Stimulated activated CD4-positive, alpha-beta T cell treated with anti-CD3 and anti-CD28 coated beads, Interleukin-4, amount 100 ng/mL, for 24 hours (primary cell): ENCODE measurements around the gene ZNF408.
"Not testable (repeated sequence)": the region's sequence is repeated elsewhere in the genome, so short reads cannot be mapped to it uniquely, and the experiment has no call there.

Experiments
- DNase-seq: peaks from one replicate; pipeline ENCODE4 v3.0.0-alpha.2; 2020

Gene ZNF408

DNA sequence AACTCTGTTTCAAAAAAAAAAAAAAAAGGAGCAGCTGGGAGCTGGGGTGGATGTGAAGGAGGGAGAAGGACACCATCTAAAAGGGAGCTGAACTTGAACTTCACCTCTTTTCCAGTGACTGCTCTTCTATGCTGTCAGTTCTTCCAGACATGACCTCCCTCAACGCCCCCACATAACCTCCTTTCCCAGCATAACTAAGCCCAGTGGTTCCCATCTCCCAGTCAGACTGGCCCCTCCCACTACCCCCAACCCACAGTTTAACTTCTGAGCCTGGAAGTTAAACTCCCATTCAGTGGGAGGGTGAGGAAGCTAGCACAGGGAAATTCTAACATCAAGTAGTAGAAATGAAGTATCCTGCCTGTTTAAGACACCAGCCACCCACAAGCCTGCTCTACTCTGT is 2.2 kb upstream of the ZNF408 start:
- DNase-seq: no peak

DNA sequence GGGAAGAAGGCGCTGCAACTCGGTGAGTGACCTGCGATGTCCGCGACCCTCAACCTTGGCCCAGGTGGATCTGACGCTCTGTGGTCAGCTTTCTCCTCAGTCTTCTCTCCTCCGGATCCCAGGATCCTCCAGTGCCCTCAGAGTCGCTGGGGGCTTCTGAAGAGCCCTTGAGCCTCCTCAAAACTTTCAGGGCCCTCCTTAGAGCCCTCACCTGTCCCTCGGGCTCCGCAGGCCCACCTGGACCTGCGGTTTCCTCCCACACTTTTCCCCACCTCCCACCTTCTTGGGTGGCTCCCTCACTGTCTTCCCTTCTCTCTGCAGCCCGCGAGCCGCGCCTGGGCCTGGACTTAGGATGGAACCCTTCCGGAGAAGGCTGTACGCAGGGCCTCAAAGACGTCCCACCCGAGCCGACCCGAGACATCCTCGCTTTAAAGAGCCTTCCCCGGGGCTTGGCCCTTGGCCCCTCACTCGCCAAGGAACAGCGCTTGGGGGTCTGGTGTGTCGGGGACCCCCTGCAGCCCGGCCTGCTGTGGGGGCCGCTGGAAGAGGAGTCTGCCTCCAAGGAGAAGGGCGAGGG is 335 bp downstream of the ZNF408 start:
- DNase-seq: no peak

DNA sequence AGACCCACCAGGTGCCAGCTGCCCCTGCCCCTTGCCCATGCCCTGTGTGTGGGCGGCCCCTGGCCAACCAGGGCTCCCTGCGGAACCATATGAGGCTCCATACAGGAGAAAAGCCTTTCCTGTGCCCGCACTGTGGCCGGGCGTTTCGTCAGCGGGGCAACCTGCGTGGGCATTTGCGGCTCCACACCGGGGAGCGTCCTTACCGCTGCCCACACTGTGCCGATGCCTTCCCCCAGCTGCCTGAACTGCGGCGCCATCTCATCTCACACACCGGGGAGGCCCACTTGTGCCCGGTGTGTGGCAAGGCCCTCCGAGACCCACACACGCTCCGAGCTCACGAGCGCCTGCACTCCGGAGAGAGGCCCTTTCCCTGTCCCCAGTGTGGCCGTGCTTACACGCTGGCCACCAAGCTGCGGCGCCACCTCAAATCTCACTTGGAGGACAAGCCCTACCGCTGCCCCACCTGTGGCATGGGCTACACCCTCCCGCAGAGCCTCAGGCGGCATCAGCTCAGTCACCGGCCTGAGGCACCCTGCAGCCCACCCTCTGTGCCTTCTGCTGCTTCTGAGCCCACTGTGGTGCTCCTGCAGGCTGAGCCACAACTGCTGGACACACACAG is 4.3 kb downstream of the ZNF408 start:
- DNase-seq: no peak

DNA sequence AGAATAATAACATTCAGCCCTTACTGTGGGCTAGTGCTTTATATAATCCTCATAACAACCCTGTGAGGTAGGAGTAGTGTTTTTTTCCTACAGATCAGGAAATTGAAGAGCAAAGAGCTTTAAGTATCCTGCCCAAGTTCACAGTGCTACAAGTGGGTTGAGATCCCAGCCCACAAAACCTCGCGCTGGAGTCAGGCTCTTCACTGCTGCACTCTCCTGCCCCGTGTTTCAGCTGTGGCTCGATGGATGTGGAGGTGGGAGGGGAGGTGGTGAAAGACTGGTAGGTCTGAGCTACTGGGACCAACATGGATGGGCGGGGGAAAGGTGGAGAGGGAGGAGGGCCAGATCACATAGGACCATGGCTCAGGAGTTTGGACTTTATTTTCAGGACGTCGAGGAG is 6.1 kb downstream of the ZNF408 start:
- no peak for DNase-seq

DNA sequence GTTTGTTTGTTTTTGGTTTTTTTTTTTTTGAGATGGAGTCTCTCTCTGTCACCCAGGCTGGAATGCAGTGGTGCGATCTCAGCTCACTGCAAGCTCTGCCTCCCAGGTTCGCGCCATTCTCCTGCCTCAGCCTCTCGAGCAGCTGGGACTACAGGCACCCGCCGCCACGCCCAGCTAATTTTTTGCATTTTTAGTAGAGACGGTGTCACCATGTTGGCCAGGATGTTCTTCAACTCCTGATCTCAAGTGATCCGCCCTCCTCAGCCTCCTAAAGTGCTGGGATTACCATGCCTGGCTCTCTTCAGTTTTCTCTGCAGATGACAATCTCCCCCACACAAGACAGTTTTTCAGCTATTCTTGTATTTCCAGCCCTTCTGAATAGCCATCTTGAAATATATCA is 8.5 kb downstream of the ZNF408 start:
- not testable (repeated sequence) for DNase-seq

DNA sequence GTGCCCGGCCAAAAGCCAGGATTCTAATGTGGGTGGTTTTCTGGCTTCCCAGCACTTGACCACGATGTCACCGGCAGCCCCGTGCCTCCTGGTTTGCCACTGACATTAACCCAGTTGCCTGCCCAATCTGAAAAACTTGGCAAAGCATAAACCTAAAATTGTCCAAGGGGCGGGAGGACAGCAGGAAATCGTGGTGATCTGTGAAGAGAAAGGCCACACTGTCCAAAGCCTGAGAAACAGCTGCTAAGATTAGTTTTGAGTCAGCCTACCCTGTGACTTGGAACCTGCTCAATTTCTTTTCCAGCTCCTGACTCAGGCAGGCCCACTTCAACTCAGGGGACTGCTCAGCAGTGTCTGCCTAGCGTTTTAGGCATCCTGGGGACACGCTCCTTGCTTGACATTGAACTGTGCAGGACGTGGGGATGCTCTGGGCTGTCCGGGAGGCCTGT is 10.0 kb downstream of the ZNF408 start:
- no peak for DNase-seq

DNA sequence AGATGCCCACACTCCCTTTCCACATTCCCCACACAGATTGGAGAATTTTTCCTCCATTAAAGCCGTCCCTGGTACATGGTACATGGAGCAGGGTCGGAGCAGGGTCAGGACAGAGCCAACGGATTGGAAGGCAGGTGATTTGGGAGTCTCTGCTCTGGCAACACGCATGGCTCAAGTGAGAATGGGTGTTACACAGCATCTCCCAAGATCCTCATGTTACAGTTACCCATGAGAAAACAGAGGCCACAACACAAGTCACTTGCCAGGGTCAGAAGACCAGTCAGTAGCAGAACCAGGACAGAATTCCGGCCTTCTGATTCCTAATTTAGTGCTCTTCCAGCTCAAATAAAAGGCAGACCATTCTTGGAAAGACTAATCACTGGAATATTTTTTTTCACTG is 10.5 kb downstream of the ZNF408 start:
- no peak for DNase-seq

DNA sequence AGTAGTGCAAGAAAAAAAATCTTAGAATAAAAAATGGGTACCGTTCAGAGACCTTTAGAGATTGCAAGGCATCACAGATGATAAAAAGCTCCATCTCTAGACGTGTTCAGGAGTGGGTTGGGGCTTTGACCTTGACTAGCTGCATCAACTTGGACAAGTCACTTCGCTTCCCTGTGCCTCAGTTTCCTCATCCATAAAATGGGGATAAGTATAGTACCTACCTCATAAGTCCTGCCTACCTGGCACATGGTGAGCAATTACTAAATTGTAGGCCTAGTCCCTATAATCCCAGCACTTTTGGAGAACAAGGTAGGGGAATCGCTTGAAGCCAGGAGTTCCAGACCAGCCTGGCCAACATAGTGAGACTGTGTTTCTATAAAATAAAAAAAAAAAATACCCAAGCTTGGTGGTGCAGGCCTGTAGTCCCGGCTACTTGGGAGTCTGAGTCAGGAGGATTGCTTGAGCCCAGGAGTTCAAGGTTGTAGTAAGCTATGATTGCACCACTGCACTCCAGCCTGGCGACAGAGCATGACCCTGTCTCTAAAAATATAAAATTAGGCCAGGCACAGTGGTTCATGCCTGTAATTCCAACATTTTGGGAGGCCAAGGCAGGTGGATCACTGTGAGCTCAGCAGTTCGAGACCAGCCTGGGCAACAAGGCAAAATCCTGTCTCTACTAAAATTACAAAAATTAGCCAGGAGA is 12.2 kb downstream of the ZNF408 start:
- no peak for DNase-seq

DNA sequence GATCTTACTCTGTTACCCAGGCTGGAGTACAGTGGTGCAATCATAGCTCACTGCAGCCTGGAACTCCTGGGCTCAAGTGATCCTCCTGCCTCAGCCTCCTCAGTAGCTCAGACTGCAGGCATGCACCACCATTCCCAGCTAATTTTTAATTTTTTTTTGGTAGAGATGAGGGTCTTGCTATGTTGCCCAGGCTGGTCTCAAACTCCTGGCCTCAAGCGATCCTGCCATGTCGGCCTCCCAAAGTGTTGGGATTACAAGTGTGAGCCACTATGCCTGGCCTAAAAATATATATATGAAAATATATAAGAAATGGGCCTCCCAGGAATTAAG is 17.0 kb downstream of the ZNF408 start:
- DNase-seq: not testable (repeated sequence)

DNA sequence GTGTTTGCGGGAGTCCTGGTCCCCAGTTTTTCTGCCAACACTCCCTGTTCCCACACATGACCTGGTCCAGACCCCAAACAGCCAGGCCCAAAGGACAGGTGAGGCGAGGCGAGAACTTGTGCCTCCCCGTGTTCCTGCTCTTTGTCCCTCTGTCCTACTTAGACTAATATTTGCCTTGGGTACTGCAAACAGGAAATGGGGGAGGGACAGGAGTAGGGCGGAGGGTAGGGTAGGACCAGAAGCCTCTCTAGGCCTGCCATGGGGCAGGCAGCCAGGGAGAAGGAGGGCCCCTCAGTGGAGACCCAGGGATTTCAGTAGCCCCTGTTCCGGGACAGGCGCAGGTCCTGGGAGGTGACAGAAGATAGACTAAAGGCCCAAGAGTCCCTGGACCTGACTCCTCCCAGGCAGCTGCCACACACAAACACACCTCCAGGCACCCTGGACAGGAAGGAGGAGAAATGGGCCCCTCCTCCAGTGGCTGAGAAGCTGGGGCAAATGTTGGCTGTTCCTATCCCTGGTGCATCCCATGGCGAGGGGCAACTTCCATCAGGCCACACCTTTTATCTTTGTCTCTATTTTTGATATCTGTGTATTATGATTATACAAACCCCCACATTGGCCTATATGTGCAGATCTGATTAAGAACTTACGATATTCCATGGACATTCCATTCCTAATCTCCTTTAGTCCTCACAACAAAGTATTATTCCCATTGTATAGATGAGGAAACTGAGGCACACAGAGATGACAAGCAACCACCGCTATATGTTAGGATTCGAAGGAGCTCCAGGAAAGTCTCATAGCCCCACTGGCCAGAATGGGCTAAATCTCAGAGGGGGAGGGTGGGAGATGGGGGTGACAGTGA is 17.6 kb downstream of the ZNF408 start:
- no peak for DNase-seq

DNA sequence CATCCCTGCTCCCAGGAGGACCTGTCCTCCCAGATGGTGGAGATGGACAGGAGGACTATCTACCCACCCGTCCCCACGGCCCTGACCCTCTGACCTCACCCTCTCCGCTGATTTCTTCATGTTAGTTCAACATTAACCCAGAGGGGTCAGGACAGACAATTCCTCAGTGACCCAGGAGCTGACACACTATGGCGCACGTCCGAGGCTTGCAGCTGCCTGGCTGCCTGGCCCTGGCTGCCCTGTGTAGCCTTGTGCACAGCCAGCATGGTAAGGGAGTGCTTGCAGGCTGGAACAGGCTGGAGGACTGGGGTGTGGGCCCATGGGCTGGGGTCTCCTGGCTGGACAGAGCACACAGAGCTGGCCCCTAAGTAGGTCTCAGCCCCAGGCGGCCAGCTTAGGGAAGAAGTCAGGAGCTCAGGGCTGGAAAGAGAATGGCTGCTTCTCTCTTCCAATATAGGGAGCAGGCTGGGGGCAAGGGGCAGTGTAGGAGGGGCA is 18.3 kb downstream of the ZNF408 start, which contains the start of gene F2:
F2 (plus strand) TSS at position 166 of the 495 bp plus-strand sequence; CDS start at position 189, 23 bp downstream.
- DNase-seq: no peak

DNA sequence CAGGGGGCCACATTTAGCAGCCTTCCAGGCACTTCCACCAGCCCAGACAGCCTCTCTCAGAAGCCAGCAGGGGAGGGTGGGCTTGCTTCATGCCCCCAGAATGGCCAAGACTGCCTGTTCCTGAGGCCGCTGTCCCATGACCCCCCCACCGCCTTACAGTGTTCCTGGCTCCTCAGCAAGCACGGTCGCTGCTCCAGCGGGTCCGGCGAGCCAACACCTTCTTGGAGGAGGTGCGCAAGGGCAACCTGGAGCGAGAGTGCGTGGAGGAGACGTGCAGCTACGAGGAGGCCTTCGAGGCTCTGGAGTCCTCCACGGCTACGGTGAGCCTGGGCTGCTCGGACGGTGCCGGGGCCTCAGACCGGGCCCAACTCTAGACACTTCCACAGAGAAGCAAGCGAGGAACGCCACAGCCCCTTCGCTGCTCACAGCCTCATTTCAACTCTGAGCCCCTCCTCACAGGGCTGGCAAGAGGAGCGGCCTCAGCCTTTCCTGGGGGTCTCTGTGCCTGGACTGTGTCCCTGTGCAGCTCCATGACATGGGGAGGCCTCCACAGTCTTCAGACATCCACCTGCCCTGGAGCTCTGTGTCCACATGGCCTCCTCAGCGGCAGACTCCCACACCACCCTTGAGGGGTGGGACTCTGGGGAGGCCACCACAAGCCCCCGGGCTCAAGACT is 18.9 kb downstream of the ZNF408 start:
- DNase-seq: no peak

DNA sequence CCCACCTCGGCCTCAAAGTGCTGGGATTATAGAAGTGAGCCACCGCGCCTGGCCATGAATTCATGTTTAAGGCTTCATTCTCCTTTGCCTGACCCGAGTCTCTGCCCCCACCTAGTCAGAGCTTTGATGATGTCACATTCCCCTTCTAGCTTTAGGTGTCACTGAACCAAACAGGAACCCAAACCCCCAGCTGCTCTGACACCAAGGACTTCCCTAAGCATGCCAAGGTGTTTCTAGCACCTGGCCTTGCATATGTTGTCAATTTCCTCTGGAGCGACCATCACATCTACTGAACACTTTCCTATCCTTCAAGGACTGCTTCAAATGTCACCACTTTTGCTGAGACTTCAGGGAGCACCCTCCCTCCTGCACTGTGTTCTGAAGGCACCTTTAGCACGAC is 20.5 kb downstream of the ZNF408 start:
- no peak for DNase-seq

DNA sequence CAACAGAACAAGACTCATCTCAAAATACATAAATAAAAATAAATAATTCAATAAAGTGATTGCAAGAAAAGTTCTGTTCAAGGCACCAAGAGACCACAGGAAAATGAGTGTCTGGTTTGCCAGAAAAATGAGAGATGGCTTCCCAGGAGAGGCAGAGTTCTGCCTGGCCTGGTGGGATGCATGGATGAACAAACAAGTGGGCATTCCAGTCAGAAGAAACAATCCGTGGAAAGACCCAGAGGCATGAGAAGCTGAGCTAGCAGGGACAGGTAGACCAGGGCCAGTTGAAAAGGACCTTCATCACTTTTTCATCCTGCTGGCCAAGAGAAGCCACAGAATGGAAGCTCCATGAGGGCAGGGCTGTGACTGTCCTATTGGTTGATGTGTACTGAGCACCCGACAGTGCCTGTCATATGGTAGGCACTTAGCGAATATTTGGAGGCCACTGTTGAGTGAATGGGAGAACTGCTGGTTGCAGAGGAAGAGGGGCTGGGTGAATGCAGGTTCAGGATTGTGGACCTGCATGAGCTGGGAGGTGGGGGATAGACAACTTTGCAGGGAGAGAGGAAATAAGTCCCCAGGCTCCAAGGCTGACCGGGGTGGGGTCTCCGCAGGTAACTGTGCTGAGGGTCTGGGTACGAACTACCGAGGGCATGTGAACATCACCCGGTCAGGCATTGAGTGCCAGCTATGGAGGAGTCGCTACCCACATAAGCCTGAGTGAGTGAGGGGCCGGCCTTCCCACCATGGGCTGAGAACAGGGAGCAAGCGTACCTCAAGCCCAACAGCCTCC is 21.9 kb downstream of the ZNF408 start:
- DNase-seq: no peak

DNA sequence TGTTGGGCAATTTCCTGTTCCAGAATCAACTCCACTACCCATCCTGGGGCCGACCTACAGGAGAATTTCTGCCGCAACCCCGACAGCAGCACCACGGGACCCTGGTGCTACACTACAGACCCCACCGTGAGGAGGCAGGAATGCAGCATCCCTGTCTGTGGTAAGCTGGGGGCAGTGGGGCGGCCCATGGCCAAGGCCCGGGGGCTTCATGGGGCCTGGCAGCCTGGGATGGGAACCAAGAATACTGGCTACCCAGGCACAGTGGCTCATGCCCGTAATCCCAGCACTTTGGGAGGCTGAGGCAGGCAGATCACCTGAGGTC is 22.5 kb downstream of the ZNF408 start:
- no peak for DNase-seq

DNA sequence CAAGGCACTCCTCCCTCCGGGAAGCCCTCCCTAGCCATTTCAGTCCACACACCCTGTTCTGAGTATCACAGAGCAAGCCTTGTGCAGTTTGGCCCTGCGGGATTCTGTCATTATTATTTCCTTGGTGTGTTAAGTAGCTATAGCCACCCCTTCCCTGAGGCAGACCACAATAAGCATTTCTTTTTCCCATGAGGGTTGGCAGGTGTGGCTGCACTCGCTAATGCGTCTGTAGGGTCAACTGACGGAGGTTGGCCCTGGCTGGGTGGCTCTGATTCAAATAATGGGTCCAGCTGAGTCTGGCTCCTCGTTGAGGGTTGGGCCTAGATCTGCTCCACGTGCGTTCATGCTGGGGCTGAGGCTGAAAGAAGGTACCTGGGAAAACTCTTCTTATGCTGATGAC is 23.3 kb downstream of the ZNF408 start:
- DNase-seq: no peak

DNA sequence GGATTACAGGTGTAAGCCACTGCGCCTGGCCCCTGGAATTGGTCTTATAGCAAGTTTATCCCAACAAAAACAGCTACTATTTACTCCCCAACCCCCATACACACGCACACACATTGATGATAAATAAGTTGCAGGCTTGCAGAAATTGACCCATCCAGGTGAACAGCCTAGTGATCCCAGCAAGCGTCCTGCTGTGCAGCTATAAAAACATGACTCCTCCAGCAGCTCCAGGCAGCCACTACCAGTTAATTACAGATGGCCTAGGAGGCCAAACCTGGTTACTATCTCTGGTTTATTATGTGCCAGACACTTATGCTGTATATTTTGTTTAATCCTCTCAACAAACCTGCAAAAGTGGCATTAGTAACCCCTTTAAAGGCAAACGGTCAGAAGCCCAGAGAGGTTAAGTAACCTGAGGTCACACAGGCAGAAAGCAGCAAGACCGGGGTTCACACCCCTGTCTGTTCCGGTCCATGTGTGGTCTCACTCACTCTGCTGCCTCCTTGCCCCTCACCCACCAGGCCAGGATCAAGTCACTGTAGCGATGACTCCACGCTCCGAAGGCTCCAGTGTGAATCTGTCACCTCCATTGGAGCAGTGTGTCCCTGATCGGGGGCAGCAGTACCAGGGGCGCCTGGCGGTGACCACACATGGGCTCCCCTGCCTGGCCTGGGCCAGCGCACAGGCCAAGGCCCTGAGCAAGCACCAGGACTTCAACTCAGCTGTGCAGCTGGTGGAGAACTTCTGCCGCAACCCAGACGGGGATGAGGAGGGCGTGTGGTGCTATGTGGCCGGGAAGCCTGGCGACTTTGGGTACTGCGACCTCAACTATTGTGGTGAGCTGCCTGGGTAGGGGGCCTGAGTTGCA is 24.7 kb downstream of the ZNF408 start:
- no peak for DNase-seq

DNA sequence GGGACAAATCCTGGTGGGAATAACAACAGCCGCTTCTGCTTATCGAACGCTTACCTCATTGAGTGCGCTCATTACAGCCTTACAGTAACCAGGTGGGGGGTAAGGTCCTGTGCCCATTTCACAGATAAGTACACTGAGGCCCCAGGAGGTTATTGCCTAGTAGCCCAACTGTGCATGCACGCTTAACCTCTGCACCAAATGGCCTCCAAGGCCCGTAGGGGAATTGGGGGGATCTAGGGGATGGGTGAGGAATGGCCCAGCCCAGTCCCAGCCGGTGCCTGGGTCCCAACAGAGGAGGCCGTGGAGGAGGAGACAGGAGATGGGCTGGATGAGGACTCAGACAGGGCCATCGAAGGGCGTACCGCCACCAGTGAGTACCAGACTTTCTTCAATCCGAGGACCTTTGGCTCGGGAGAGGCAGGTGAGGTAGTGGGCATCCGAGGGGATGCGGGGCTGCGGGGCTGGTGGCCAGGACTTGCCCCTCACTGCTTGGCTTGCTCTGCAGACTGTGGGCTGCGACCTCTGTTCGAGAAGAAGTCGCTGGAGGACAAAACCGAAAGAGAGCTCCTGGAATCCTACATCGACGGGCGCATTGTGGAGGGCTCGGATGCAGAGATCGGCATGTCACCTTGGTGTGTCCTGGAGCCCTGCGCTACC is 25.5 kb downstream of the ZNF408 start:
- DNase-seq: no peak

DNA sequence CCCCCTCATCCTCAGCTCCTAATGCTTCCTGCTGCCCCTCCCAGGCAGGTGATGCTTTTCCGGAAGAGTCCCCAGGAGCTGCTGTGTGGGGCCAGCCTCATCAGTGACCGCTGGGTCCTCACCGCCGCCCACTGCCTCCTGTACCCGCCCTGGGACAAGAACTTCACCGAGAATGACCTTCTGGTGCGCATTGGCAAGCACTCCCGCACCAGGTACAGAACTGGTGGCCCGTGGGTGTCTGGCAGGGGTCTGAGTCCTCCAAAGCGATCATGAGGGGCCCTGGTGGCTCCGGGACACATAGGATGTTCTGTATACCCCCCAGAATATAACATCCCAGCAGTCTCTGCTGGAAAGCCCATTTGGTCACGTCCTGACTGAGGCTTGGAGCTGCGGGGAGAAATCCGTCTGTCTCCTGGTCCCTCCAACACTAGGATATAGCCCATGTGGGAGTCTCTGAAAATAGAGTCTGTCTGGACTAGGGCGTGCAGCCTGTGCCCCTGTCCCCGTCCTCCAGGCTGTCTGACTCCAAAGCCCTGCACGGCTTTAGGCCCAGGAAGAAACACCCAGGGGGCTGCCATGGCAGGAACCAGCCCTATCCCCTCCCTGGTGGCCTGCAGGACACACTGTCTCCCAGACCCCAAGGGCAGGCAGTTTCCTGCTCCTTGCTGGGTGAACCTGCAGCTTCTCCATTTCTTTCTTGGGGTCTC is 27.3 kb downstream of the ZNF408 start:
- DNase-seq: no peak

DNA sequence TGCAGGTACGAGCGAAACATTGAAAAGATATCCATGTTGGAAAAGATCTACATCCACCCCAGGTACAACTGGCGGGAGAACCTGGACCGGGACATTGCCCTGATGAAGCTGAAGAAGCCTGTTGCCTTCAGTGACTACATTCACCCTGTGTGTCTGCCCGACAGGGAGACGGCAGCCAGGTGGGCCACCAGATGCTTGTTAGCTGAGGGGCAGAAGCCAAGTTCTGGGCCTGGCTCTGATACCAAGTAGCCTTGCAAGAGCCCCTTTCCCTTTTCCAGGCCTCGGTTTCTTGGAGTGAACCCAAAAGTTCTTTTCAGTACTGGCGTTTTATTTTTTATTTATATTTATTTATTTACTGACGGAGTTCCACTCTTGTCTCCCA is 27.8 kb downstream of the ZNF408 start:
- DNase-seq: no peak
